ENCODE results near the gene STXBP4. TPM values are rescaled to one million over a fixed set of nuclear protein-coding genes. Genes with fewer than 3 reads are reported as not detected.

Gene STXBP4
- total and polyA plus RNA-seq, 7 donors = 0.53 to 4.1 (median 2.3) TPM

DNA sequence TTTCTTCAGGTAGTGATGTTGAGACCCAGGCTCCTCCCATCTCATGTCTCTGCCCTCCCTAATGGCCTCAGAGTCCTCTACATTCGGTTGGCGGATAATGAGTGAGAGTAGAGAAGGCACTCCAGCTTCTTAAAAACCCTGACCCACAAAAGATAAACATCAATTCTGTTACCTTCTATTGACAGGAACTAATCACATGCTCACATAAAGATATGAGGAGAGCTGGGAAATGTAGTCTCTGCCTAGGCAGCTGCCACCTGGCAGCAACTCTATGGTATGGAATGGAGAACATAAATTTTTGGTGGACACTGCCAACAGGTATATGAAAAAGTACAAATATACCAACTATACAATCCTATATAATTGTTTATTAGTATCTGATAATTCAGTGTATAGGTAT lies 185.5 kb downstream of the STXBP4 start:
- Histone ChIP-seq H3K36me3 (ENCODE audit: insufficient read depth in 1 of 2, low read depth in 1 of 2) (no peaks in the 10 kb centered on the region), H3K27me3 (ENCODE audit: insufficient read depth in 3 of 3, low read length in 2 of 3) (no peaks in the 10 kb centered on the region), H3K4me1 (peaks cover 11% of the 10 kb centered on the region), H3K9me3 (no peaks in the 10 kb centered on the region), H3K27ac (no peak overlapping the region), H3K4me3 (no peak overlapping the region)
- intact Hi-C loops (cut with DNase I) = no loop called here
- ATAC-seq (no peak), DNase-seq (no peak)
- WGBS, 3 donors = 92 to 100% (median 93%) methylated on average over 2 of the region's 2 CpGs
- TF ChIP-seq, protein P1, sequence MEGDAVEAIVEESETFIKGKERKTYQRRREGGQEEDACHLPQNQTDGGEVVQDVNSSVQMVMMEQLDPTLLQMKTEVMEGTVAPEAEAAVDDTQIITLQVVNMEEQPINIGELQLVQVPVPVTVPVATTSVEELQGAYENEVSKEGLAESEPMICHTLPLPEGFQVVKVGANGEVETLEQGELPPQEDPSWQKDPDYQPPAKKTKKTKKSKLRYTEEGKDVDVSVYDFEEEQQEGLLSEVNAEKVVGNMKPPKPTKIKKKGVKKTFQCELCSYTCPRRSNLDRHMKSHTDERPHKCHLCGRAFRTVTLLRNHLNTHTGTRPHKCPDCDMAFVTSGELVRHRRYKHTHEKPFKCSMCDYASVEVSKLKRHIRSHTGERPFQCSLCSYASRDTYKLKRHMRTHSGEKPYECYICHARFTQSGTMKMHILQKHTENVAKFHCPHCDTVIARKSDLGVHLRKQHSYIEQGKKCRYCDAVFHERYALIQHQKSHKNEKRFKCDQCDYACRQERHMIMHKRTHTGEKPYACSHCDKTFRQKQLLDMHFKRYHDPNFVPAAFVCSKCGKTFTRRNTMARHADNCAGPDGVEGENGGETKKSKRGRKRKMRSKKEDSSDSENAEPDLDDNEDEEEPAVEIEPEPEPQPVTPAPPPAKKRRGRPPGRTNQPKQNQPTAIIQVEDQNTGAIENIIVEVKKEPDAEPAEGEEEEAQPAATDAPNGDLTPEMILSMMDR (IDR thresholded peaks at IDR 0.05) = no peak

DNA sequence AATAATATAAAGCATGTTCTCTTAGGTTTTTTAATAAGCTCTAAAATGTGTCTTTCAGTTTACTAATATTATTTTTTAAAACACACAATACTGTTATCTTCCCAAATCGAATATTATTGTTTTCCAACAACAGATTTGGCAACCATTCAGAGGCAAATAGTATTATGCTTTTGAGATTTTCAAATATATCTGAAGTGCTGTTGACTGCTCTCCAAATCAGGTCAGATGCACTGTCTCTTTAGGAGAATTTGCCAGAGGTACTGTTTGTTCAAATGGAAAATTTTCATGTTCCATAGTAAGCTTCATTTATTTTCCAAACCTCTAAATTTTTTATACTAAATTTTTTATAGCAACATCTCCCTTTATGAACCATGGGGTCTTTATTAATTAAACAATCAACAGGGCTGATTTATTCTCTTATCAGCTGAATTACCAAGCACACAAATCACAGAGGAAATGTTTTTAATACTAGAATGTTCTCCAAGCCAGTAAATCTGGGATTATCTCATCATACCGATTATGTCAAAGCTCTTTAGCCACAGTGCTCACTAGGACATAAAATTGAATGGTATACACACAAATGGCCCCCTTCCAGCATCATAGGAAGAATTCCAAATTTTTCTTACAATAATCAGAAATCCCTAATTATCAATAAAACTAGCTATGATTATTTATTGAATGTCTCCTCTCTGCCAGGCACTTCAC lies 187.4 kb downstream of the STXBP4 start:
- H3K4me1 ChIP-seq = peaks cover 11% of the 10 kb centered on the region
- no peak overlapping the region for H3K27ac ChIP-seq
- no peak overlapping the region for H3K4me3 ChIP-seq
- no peak for ATAC-seq
- DNase-seq = no peak
- H3K36me3 ChIP-seq (ENCODE audit: insufficient read depth in 1 of 2, low read depth in 1 of 2) = peaks cover 0 to 6% of the 10 kb centered on the region in 2 donors
- intact Hi-C loops (cut with DNase I) = no loop called here
- WGBS, 3 donors = 40 to 43% (median 41%) methylated on average over 2 of the region's 2 CpGs
- TF ChIP-seq, protein P1 (IDR thresholded peaks at IDR 0.05) = no peak
- no peaks in the 10 kb centered on the region for H3K27me3 ChIP-seq (ENCODE audit: insufficient read depth in 3 of 3, low read length in 2 of 3)
- no peaks in the 10 kb centered on the region for H3K9me3 ChIP-seq

- no peaks in the 10 kb centered on the region for H3K9me3 ChIP-seq
- peaks cover 0 to 6% of the 10 kb centered on the region in 2 donors for H3K36me3 ChIP-seq (ENCODE audit: insufficient read depth in 1 of 2, low read depth in 1 of 2)
- no peak for DNase-seq
- no peak overlapping the region for H3K4me3 ChIP-seq
- H3K4me1 ChIP-seq = peaks cover 11% of the 10 kb centered on the region
- H3K27ac ChIP-seq = no peak overlapping the region
- TF ChIP-seq, protein P1 (IDR thresholded peaks at IDR 0.05) = no peak
- no peak for ATAC-seq
- intact Hi-C loops (cut with DNase I) = no loop called here
- no peaks in the 10 kb centered on the region for H3K27me3 ChIP-seq (ENCODE audit: insufficient read depth in 3 of 3, low read length in 2 of 3)
- 35 to 40% (median 37%) methylated on average over 2 of the region's 2 CpGs for WGBS, 3 donors
Measured at GRCh38 chr17:55157165-55157564, 188.6 kb downstream of the STXBP4 start.

DNA sequence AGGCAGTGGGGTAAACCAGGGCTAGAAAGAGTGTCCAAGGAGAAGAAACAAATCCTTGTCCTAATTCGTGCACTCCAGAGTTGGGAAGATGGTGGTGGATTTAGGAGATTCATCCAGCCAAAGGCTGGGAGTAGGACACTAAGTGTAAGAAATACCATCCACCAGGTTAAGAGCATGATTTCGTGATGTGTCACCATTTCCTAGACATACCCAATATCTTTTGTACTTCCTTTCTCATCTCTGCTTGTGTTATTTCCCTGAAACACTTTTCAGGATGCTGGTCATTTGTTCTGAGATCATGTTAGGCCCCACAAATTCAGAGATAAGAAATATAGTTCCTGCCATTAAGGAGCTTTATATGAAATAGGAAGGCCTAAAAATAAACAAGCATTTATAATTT lies 189.9 kb downstream of the STXBP4 start:
- Histone ChIP-seq H3K36me3 (ENCODE audit: insufficient read depth in 1 of 2, low read depth in 1 of 2) (peaks cover 0 to 6% of the 10 kb centered on the region in 2 donors), H3K27ac (no peak overlapping the region), H3K27me3 (ENCODE audit: insufficient read depth in 3 of 3, low read length in 2 of 3) (no peaks in the 10 kb centered on the region), H3K4me1 (peaks cover 11% of the 10 kb centered on the region), H3K4me3 (no peak overlapping the region), H3K9me3 (no peaks in the 10 kb centered on the region)
- intact Hi-C loops (cut with DNase I) = no loop called here
- no peak for ATAC-seq
- 65 to 96% (median 94%) methylated on average over 2 of the region's 2 CpGs for WGBS, 3 donors
- TF ChIP-seq, protein P1 (IDR thresholded peaks at IDR 0.05) = no peak
- DNase-seq = no peak

GRCh38 chr17:55159251-55159650 lies 190.7 kb downstream of the STXBP4 start:
- intact Hi-C loops (cut with DNase I) = no loop called here
- Histone ChIP-seq H3K27me3 (ENCODE audit: insufficient read depth in 3 of 3, low read length in 2 of 3) (no peaks in the 10 kb centered on the region), H3K36me3 (ENCODE audit: insufficient read depth in 1 of 2, low read depth in 1 of 2) (peaks cover 0 to 6% of the 10 kb centered on the region in 2 donors), H3K4me1 (peaks cover 11% of the 10 kb centered on the region), H3K27ac (no peak overlapping the region), H3K4me3 (no peak overlapping the region), H3K9me3 (no peaks in the 10 kb centered on the region)
- DNase-seq (no peak), ATAC-seq (no peak)
- TF ChIP-seq, protein P1 (IDR thresholded peaks at IDR 0.05) = no peak
- WGBS, 3 donors = 81 to 88% (median 87%) methylated on average over 2 of the region's 2 CpGs
